Measurements from ENCODE around the gene HOXB6.

- TF ChIP-seq CTCF (IDR thresholded peaks at IDR 0.05) (no peak), POLR2A (IDR thresholded peaks at IDR 0.05) (no peak)
Measured at GRCh38 chr17:48588528-48588927, 16.3 kb downstream of the HOXB6 start.

Data from lower leg skin (tissue), 3 donors.